KMS-11 (cell line): ENCODE data around the gene PIGS.
A peak's percentile ranks its signal among the peaks of the same experiment; 100 is the strongest.

Experiments used
- H2AFZ ChIP-seq: fragments of 200-600 bp; sonication (generic); 2 replicates; pipeline ENCODE4 v1.6.1; 2016; ENCODE audit warnings: antibody characterized with exemption, mixed run types, low read depth
- H3K27ac ChIP-seq: fragments of 200-600 bp; sonication (generic); 2 replicates; pipeline ENCODE4 v1.6.1; 2016; ENCODE audit warnings: mild to moderate bottlenecking, mixed run types
- H3K27me3 ChIP-seq: fragments of 200-600 bp; sonication (generic); 2 replicates; pipeline ENCODE4 v1.6.1; 2017; ENCODE audit warnings: mild to moderate bottlenecking, low read depth, mixed run types, moderate library complexity; ENCODE audit not compliant: insufficient read depth
- H3K36me3 ChIP-seq: fragments of 200-600 bp; sonication (generic); 2 replicates; pipeline ENCODE4 v1.6.1; 2017; ENCODE audit warnings: mild to moderate bottlenecking, mixed run types; ENCODE audit not compliant: insufficient read depth
- H3K4me1 ChIP-seq: fragments of 200-600 bp; sonication (generic); 2 replicates; pipeline ENCODE4 v1.6.1; 2016; ENCODE audit warnings: mild to moderate bottlenecking, low read depth, mixed run types; ENCODE audit not compliant: poor library complexity, severe bottlenecking
- H3K4me2 ChIP-seq: fragments of 200-600 bp; sonication (generic); 2 replicates; pipeline ENCODE4 v1.7.0; 2016; ENCODE audit warnings: mild to moderate bottlenecking, mixed run types
- H3K4me3 ChIP-seq: fragments of 200-600 bp; sonication (generic); IDR thresholded peaks from 2 replicates; pipeline ENCODE4 v1.6.1; 2017; ENCODE audit warnings: low read depth, low read length, mixed read lengths; ENCODE audit not compliant: insufficient read depth
- H3K79me2 ChIP-seq: fragments of 200-600 bp; sonication (generic); 2 replicates; pipeline ENCODE4 v1.6.1; 2016; ENCODE audit warnings: low read depth, mixed run types; ENCODE audit not compliant: insufficient read depth
- H3K9ac ChIP-seq: fragments of 200-600 bp; sonication (generic); 2 replicates; pipeline ENCODE4 v1.6.1; 2016; ENCODE audit warnings: mild to moderate bottlenecking, mixed run types
- H4K20me1 ChIP-seq: fragments of 200-600 bp; sonication (generic); 2 replicates; pipeline ENCODE4 v1.6.1; 2016; ENCODE audit warnings: mild to moderate bottlenecking, mixed run types; ENCODE audit not compliant: insufficient read depth
- TF ChIP-seq, protein P1 (sequence below): fragments of 200-600 bp; sonication (generic); conservative IDR thresholded peaks from 2 replicates; pipeline ENCODE4 v1.6.1; 2017; ENCODE audit warnings: low read depth, mild to moderate bottlenecking, antibody characterized with exemption, low read length, moderate library complexity, mixed read lengths

The PIGS gene

DNA sequence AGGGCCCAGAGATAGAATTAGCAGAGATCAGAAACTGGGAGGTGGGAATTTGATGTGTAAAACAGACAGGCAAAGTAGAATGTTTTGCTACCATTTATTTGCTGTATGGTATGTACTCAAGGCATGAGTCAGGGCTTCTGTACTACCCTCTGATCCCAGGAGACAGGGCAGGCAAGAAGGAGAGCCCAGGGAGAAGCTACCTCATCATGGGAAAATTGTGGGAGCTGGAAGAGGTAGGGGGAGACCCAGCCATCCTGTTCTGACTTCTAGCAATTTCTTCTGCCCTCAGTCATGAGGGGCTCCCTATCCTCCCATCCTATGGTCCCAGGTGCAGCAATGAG lies 1.7 kb upstream of the PIGS start:
- H3K27me3 ChIP-seq: no peaks in the 10 kb centered on the region
- H3K4me3 ChIP-seq: no peak overlapping the region
- H3K9ac ChIP-seq: no peak overlapping the region
- TF ChIP-seq, protein P1, sequence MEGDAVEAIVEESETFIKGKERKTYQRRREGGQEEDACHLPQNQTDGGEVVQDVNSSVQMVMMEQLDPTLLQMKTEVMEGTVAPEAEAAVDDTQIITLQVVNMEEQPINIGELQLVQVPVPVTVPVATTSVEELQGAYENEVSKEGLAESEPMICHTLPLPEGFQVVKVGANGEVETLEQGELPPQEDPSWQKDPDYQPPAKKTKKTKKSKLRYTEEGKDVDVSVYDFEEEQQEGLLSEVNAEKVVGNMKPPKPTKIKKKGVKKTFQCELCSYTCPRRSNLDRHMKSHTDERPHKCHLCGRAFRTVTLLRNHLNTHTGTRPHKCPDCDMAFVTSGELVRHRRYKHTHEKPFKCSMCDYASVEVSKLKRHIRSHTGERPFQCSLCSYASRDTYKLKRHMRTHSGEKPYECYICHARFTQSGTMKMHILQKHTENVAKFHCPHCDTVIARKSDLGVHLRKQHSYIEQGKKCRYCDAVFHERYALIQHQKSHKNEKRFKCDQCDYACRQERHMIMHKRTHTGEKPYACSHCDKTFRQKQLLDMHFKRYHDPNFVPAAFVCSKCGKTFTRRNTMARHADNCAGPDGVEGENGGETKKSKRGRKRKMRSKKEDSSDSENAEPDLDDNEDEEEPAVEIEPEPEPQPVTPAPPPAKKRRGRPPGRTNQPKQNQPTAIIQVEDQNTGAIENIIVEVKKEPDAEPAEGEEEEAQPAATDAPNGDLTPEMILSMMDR: no peak
- H3K36me3 ChIP-seq: no peaks in the 10 kb centered on the region
- no peak overlapping the region for H2AFZ ChIP-seq
- H3K27ac ChIP-seq: no peak overlapping the region
- H3K4me1 ChIP-seq: peaks cover 39% of the 10 kb centered on the region
- H3K79me2 ChIP-seq: peaks cover 30% of the 10 kb centered on the region
- H3K4me2 ChIP-seq: no peak overlapping the region; the same call in 1 of the 2 replicates
- H4K20me1 ChIP-seq: no peaks in the 10 kb centered on the region

DNA sequence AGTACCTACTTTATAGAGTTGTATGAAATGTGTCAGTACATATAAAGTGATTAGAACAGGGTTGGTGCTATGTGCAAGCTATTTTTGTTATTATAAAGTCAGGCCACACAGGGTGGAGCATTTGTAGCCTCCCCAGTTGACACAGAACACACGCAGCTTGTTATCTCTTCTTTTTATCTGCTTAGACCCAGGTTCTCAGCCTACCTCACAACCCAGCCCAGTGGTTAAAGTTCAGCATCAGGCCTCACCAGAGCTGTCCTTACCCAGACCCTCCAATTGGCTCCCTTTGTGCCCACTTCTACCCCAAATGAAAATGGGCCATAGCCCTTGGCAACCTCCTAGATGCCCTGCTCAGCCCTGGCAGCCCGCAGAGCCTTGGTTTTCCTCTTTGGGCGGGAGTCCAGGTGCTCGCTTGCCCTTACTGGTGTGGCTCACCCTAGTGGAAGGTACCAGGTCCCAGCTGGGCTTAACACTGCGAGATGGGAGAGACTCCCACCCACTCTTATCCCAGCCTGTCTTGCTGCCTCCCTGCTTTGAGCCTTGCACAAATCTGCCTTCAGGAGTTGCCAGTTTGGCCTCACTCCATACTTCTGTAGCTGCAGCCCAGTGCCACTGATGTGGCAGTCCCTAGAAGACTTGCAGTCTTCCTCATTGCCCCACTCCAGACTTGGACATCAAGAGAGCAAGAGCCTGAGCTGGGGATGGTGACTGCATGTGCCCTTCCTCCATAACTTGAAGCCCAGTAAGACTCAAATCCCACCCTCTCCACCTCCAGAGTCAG lies 1.1 kb upstream of the PIGS start:
- peak overlapping the region; percentile 27; the same call in 1 of the 2 replicates for H3K27ac ChIP-seq
- H3K79me2 ChIP-seq: peaks cover 33% of the 10 kb centered on the region
- peak overlapping the region; percentile 85 for H3K4me2 ChIP-seq
- H2AFZ ChIP-seq: peak overlapping the region; percentile 89
- peak overlapping the region; percentile 57; the same call in 1 of the 2 replicates for H3K9ac ChIP-seq
- H3K27me3 ChIP-seq: no peaks in the 10 kb centered on the region
- H3K4me1 ChIP-seq: peaks cover 41% of the 10 kb centered on the region
- TF ChIP-seq, protein P1: no peak
- no peaks in the 10 kb centered on the region for H4K20me1 ChIP-seq
- no peaks in the 10 kb centered on the region for H3K36me3 ChIP-seq
- H3K4me3 ChIP-seq: no peak overlapping the region

DNA sequence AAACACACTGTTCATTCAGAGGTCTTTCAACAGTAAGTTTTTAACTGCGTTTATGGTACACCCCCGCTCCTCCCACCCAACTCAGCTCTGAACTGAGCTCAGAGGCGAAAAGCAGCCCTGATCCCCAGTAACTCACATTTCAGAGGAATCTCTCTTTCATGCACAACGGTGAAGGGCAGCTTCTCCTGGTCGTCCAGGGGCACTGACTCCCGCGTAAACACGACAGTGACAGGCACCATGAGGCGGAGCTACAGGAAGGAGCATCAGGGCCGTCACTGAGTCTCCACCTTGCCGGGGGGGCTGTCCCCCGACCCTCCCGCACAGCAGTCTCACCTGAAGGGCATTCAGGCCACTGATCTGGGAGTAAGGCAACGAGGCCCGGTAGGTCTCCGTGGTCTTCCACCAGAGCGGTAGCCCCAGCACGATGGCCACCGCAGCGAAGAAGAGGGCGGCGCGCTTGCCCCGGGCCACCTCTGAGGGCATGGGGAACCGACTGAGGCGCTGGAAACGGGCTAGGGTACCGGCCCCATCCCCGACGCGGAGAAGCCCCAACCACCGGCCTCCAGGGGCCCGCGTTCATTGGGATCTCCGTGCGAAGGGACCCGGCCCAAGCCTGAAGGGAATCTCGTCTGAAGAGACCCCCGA lies 486 bp downstream of the PIGS start:
- Histone ChIP-seq H3K9ac (peak overlapping the region; percentile 57; the same call in 1 of the 2 replicates), H3K27ac (peak overlapping the region; percentile 34), H3K4me3 (peak overlapping the region; percentile 17), H3K27me3 (no peaks in the 10 kb centered on the region), H3K4me2 (peak overlapping the region; percentile 60), H3K79me2 (peaks cover 42% of the 10 kb centered on the region), H4K20me1 (no peaks in the 10 kb centered on the region), H3K4me1 (peaks cover 34% of the 10 kb centered on the region), H3K36me3 (no peaks in the 10 kb centered on the region), H2AFZ (peak overlapping the region; percentile 89)
- TF ChIP-seq, protein P1: no peak

DNA sequence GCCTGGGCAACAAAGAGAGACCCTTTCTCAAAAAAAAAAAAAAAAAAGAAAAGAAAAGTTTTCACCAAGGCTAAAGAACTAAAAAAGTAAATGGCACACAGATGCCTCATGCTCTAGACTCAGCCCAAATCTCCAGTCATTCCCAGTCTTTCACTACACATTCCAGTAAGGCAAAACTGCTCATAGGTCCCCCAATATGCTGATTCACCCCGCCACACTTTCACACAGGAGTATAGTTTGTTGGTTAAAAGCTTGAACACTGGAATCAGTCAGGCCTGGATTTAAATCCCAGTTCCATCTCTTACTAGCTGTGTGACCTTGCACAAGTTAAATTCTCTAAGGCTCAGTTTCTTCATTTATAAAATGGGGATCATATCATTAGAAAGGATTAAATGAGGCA lies 1.9 kb downstream of the PIGS start:
- no peak overlapping the region for H3K9ac ChIP-seq

More for the DNA sequence above, 1.9 kb downstream of the PIGS start:
- Histone ChIP-seq H3K79me2 (peaks cover 48% of the 10 kb centered on the region), H3K27ac (no peak overlapping the region), H3K4me2 (peak overlapping the region; percentile 60; the same call in 1 of the 2 replicates), H2AFZ (no peak overlapping the region), H3K36me3 (no peaks in the 10 kb centered on the region), H3K27me3 (no peaks in the 10 kb centered on the region), H3K4me3 (no peak overlapping the region), H4K20me1 (no peaks in the 10 kb centered on the region), H3K4me1 (peaks cover 34% of the 10 kb centered on the region)
- TF ChIP-seq, protein P1: no peak
